Skin epidermis (tissue), 12 donors: ENCODE data around the gene LDAH.

Experiments
- H3K27ac ChIP-seq, 21 experiments: fragments of 200-600 bp; sonication (generic) in 11 of 21; one replicate each; pipeline ENCODE4 v1.5.0; 2020; ENCODE audit warnings: mild to moderate bottlenecking in 3 of 21, inconsistent platforms in 2 of 21, moderate library complexity in 2 of 21
- H3K4me3 ChIP-seq, 7 experiments: fragments of 200-600 bp; sonication (generic) in 2 of 7; one replicate each; pipeline ENCODE4 v1.5.0; 2020; ENCODE audit warnings: inconsistent platforms in 2 of 7, mild to moderate bottlenecking in 2 of 7, moderate library complexity in 1 of 7

Gene LDAH

GRCh38 chr2:20646446-20646845 lies 176.5 kb downstream of the LDAH start:
- Histone ChIP-seq H3K27ac (no peak overlapping the region), H3K4me3 (no peak overlapping the region)

GRCh38 chr2:20645761-20646160 lies 177.1 kb downstream of the LDAH start:
- Histone ChIP-seq H3K4me3 (no peak overlapping the region), H3K27ac (no peak overlapping the region)

GRCh38 chr2:20645301-20645701 lies 177.6 kb downstream of the LDAH start:
- Histone ChIP-seq H3K4me3 (no peak overlapping the region), H3K27ac (no peak overlapping the region)

GRCh38 chr2:20643826-20644225 lies 179.1 kb downstream of the LDAH start:
- no peak overlapping the region for H3K4me3 ChIP-seq
- no peak overlapping the region for H3K27ac ChIP-seq

- Histone ChIP-seq H3K27ac (no peak overlapping the region), H3K4me3 (no peak overlapping the region)
Observed at GRCh38 chr2:20643060-20643459, 179.8 kb downstream of the LDAH start.

- Histone ChIP-seq H3K27ac (peak overlapping the region in 2 of 21 experiments; percentile 21 to 60), H3K4me3 (no peak overlapping the region)
Observed at GRCh38 chr2:20642055-20642971, 180.6 kb downstream of the LDAH start.

GRCh38 chr2:20641123-20641985 lies 181.5 kb downstream of the LDAH start:
- H3K4me3 ChIP-seq: no peak overlapping the region
- peak overlapping the region in 2 of 21 experiments; percentile 12 to 38 for H3K27ac ChIP-seq

GRCh38 chr2:20640411-20641122 lies 182.3 kb downstream of the LDAH start:
- H3K27ac ChIP-seq: peak overlapping the region in 2 of 21 experiments; percentile 10 to 12
- H3K4me3 ChIP-seq: no peak overlapping the region

GRCh38 chr2:20638646-20639430 lies 184.1 kb downstream of the LDAH start:
- Histone ChIP-seq H3K27ac (no peak overlapping the region), H3K4me3 (no peak overlapping the region)

GRCh38 chr2:20638014-20638413 lies 184.9 kb downstream of the LDAH start:
- Histone ChIP-seq H3K27ac (peak overlapping the region in 1 of 21 experiments; percentile 11), H3K4me3 (no peak overlapping the region)

- H3K4me3 ChIP-seq: no peak overlapping the region
- peak overlapping the region in 2 of 21 experiments; percentile 10 to 11 for H3K27ac ChIP-seq
Observed at GRCh38 chr2:20637147-20637546, 185.8 kb downstream of the LDAH start.

GRCh38 chr2:20635675-20636584 lies 187.0 kb downstream of the LDAH start:
- no peak overlapping the region for H3K4me3 ChIP-seq
- H3K27ac ChIP-seq: peak overlapping the region in 6 of 21 experiments; percentile 4 to 63 (median 22)

GRCh38 chr2:20635113-20635510 lies 187.8 kb downstream of the LDAH start:
- H3K27ac ChIP-seq: peak overlapping the region in 4 of 21 experiments; percentile 27 to 63 (median 36)
- H3K4me3 ChIP-seq: no peak overlapping the region

GRCh38 chr2:20634507-20635112 lies 188.3 kb downstream of the LDAH start:
- Histone ChIP-seq H3K4me3 (no peak overlapping the region), H3K27ac (peak overlapping the region in 5 of 21 experiments; percentile 27 to 63 (median 45))
